Esophagus squamous epithelium (tissue), 5 donors: ENCODE data around the gene MEF2C. TPM values are rescaled to one million over a fixed set of nuclear protein-coding genes. Genes with fewer than 3 reads are reported as not detected.

Experiments
- DNase-seq: peaks from one replicate; lab custom pipeline; 2025; lab: John Stamatoyannopoulos, UW
- H3K27ac ChIP-seq, 4 donors: fragments of 200-600 bp; sonication (generic); one replicate each; pipeline ENCODE4 v1.5.1; 2016 to 2019; ENCODE audit warnings: mild to moderate bottlenecking in 1 of 4
- H3K27me3 ChIP-seq, 4 donors: fragments of 200-600 bp; sonication (generic); 1 replicate in 3 of 4; 2 replicates in 1 of 4; pipeline versions ENCODE4 v1.5.1 to v1.6.0; 2017 to 2021; ENCODE audit warnings: antibody characterized with exemption in 1 of 4
- H3K36me3 ChIP-seq, 3 donors: fragments of 200-600 bp; sonication (generic); one replicate each; pipeline ENCODE4 v1.5.1; 2016 to 2019
- H3K4me1 ChIP-seq, 3 donors: fragments of 200-600 bp; sonication (generic); one replicate each; pipeline ENCODE4 v1.5.1; 2017 to 2019
- H3K4me3 ChIP-seq, 4 donors: fragments of 200-600 bp; sonication (generic); 1 replicate in 3 of 4; 2 replicates in 1 of 4; pipeline ENCODE4 v1.5.1; 2016 to 2019; ENCODE audit warnings: mild to moderate bottlenecking in 2 of 4, moderate library complexity in 1 of 4
- H3K9me3 ChIP-seq, 3 donors: fragments of 200-600 bp; sonication (generic); one replicate each; pipeline ENCODE4 v1.5.1; 2016 to 2019
- POLR2A ChIP-seq, 4 donors: fragments of 450-650 bp; IDR thresholded peaks; one replicate each; pipeline ENCODE4 v1.6.1; 2017; ENCODE audit warnings: antibody characterized with exemption in 4 of 4, mild to moderate bottlenecking in 4 of 4, moderate library complexity in 3 of 4
- WGBS, 2 donors: methylation state at CpG; one replicate each; pipeline ENCODE4 v1.1.5; 2018; 5-methylcytosine and 5-hydroxymethylcytosine counted together
- intact Hi-C: fragments of 100-400 bp; cut with DNase I; formaldehyde crosslinking; loops from one replicate; pipeline ENCODE4 v1.15.0; 2022
- total RNA-seq, 4 donors: library from RNA; depleted of rRNA; stranded (reverse); fragments of >200 nt; gene quantifications; one replicate each; pipeline ENCODE4 v1.1.0, GENCODE V29; 2016
- TF ChIP-seq, protein P1 (sequence below), 6 experiments: fragments of 450-650 bp in 4 of 6; fragments of 200-600 bp in 2 of 6; sonication (generic) in 2 of 6; IDR thresholded peaks; one replicate each; pipeline ENCODE4 v1.5.1; 2016 to 2019; ENCODE audit warnings: antibody characterized with exemption in 6 of 6, mild to moderate bottlenecking in 4 of 6, moderate library complexity in 4 of 6
- donor health status: DM: yes; HTN: yes; CAD: no.

The MEF2C gene
- total RNA-seq, 4 donors from 2014 or later = 3.1 to 17.5 (median 9.9) TPM

DNA sequence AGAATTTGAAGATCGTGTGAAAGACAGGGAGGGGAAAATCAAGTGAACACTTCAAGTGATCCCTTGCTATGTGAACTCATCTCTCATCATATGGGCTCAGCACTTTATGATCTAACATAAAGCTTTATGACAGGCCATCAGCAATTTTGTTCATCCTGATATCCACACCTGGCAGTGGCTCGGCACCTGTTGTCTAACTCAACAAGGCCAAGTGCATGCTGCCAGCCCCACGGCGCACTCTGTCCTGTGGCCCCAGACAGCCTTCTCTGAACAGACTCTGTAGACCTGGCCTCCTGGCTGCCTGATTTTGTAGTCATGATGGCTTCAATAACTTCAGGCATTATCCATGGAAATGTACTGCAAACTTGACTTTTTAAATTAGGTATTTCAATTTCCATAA lies 106.3 kb downstream of the MEF2C start:
- intact Hi-C loops = no loop called here
- WGBS, 2 donors = 86 to 91% methylated on average over 4 of the region's 4 CpGs
- no peaks in the 10 kb centered on the region for H3K9me3 ChIP-seq
- TF ChIP-seq, protein P1, sequence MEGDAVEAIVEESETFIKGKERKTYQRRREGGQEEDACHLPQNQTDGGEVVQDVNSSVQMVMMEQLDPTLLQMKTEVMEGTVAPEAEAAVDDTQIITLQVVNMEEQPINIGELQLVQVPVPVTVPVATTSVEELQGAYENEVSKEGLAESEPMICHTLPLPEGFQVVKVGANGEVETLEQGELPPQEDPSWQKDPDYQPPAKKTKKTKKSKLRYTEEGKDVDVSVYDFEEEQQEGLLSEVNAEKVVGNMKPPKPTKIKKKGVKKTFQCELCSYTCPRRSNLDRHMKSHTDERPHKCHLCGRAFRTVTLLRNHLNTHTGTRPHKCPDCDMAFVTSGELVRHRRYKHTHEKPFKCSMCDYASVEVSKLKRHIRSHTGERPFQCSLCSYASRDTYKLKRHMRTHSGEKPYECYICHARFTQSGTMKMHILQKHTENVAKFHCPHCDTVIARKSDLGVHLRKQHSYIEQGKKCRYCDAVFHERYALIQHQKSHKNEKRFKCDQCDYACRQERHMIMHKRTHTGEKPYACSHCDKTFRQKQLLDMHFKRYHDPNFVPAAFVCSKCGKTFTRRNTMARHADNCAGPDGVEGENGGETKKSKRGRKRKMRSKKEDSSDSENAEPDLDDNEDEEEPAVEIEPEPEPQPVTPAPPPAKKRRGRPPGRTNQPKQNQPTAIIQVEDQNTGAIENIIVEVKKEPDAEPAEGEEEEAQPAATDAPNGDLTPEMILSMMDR (IDR thresholded peaks at IDR 0.05) = no peak
- no peak for TF ChIP-seq POLR2A (IDR thresholded peaks at IDR 0.05)
- H3K4me3 ChIP-seq = no peak overlapping the region
- no peak for DNase-seq
- no peak overlapping the region for H3K27ac ChIP-seq
- H3K4me1 ChIP-seq = peaks cover 0 to under 1% (median 0%) of the 10 kb centered on the region in 3 donors
- no peaks in the 10 kb centered on the region for H3K27me3 ChIP-seq
- H3K36me3 ChIP-seq = peaks cover 0 to 4% (median 0%) of the 10 kb centered on the region in 3 donors

DNA sequence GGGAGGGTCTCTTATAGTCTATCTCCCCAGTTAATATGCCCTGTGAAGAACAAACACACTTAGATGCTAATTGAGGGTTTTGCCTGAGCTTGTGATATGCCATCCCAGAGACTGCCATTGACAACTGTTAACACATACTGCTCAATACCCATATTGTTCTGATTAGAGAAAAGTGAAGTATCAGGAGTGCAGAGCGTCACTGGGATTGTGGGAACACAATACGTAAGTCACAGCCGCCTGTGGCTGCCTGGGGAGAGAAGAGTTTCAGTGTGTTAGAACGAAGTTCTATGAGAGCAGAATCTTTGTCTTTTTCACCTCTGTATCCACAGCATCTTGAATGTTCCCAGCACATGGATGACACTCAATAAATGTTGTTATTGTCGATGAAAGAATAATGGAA lies 110.2 kb downstream of the MEF2C start:
- DNase-seq = no peak
- TF ChIP-seq, protein P1 (IDR thresholded peaks at IDR 0.05) = no peak
- TF ChIP-seq POLR2A (IDR thresholded peaks at IDR 0.05) = no peak
- peaks cover 0 to 4% (median 0%) of the 10 kb centered on the region in 3 donors for H3K36me3 ChIP-seq
- H3K4me3 ChIP-seq = no peak overlapping the region
- no peaks in the 10 kb centered on the region for H3K27me3 ChIP-seq
- no peak overlapping the region for H3K27ac ChIP-seq
- H3K4me1 ChIP-seq = no peaks in the 10 kb centered on the region
- 80 to 84% methylated on average over 5 of the region's 5 CpGs for WGBS, 2 donors
- intact Hi-C loops = no loop called here
- no peaks in the 10 kb centered on the region for H3K9me3 ChIP-seq

- intact Hi-C loops = no loop called here
- Histone ChIP-seq H3K4me3 (no peak overlapping the region), H3K27me3 (no peaks in the 10 kb centered on the region), H3K9me3 (no peaks in the 10 kb centered on the region), H3K27ac (no peak overlapping the region), H3K36me3 (peaks cover 0 to 4% (median 0%) of the 10 kb centered on the region in 3 donors), H3K4me1 (no peaks in the 10 kb centered on the region)
- 72 to 88% methylated on average over 3 of the region's 3 CpGs for WGBS, 2 donors
- TF ChIP-seq POLR2A (IDR thresholded peaks at IDR 0.05) = no peak
- TF ChIP-seq, protein P1 (IDR thresholded peaks at IDR 0.05) = no peak
- no peak for DNase-seq
These were observed 110.9 kb downstream of the MEF2C start for GRCh38 chr5:88772047-88772446.

DNA sequence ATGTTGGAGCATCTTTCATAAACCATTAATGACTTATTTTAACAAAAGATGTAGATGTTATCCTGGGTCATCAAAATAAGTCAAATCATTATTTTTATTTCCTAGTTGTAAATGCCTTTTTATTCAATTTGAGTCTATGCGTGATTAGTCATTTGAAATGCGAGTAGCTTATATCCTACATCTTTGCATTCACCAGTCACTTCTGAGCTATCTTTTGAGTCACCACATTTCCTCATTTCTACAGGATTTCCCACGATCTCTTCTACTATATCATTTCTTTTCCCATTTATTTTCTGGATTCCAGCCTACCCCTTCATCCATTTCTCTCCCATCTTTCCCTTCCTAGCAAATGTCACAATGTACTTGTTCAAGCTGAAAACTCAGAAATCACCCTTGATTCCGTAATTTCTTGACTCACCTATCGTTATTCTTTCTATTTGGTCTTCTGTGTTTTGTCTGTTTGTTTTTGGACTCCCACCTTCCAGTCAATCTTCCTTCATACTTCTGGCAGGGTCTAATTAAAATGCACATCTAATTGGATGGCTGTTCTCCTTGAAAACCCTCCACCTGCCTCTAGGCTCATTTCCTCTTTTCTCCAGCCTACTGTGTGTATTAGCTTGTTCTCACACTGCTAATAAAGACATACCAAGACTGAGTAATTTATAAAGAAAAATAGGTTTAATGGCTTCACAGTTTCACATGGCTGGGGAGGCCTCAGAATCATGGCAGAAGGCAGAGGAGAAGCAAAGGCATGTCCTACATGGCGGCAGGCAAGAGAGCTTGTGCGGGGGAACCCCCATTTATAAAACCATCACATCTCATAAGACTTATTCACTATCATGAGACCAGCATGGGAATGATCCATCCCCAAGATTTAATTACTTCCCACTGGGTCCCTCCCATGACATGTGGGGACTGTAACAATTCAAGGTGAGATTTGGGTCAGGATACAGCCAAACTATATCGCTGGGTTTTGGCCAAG lies 112.4 kb downstream of the MEF2C start:
- Histone ChIP-seq H3K27me3 (no peaks in the 10 kb centered on the region), H3K4me1 (no peaks in the 10 kb centered on the region), H3K27ac (no peak overlapping the region), H3K4me3 (no peak overlapping the region), H3K36me3 (peaks cover 0 to 4% (median 0%) of the 10 kb centered on the region in 3 donors), H3K9me3 (no peaks in the 10 kb centered on the region)
- intact Hi-C loops = no loop called here
- TF ChIP-seq, protein P1 (IDR thresholded peaks at IDR 0.05) = no peak
- TF ChIP-seq POLR2A (IDR thresholded peaks at IDR 0.05) = no peak
- WGBS, 2 donors = 79 to 83% methylated on average over 8 of the region's 8 CpGs
- DNase-seq = no peak

GRCh38 chr5:88769165-88769564 lies 113.8 kb downstream of the MEF2C start:
- intact Hi-C loops = no loop called here
- WGBS, 2 donors = 25 to 84% methylated on average over 3 of the region's 3 CpGs
- TF ChIP-seq, protein P1 (IDR thresholded peaks at IDR 0.05) = no peak
- no peak for TF ChIP-seq POLR2A (IDR thresholded peaks at IDR 0.05)

More at GRCh38 chr5:88769165-88769564, 113.8 kb downstream of the MEF2C start:
- peaks cover 0 to 4% (median 0%) of the 10 kb centered on the region in 3 donors for H3K36me3 ChIP-seq
- H3K27me3 ChIP-seq = no peaks in the 10 kb centered on the region
- no peak overlapping the region for H3K4me3 ChIP-seq
- no peak overlapping the region for H3K27ac ChIP-seq
- H3K4me1 ChIP-seq = no peaks in the 10 kb centered on the region
- H3K9me3 ChIP-seq = no peaks in the 10 kb centered on the region
- DNase-seq = no peak
